Mesenchymal stem cell (in vitro differentiated cells and primary cell): Measurements from ENCODE around the gene ACTA2.

ENCODE experiments used
- DNase-seq: peaks from one replicate; pipeline ENCODE4 v3.0.0-alpha.2; 2013
- H2AFZ ChIP-seq: one replicate; pipeline ENCODE4 v1.6.1; 2013; ENCODE audit warnings: low read depth, mild to moderate bottlenecking, control low read depth, inconsistent platforms, low read length, moderate library complexity
- H2AK5ac ChIP-seq: 2 replicates; pipeline ENCODE4 v1.6.1; 2013; ENCODE audit warnings: low read length, moderate library complexity, mild to moderate bottlenecking, inconsistent platforms; ENCODE audit not compliant: severe bottlenecking
- H2BK120ac ChIP-seq: one replicate; pipeline ENCODE4 v1.6.1; 2013; ENCODE audit warnings: low read depth, mild to moderate bottlenecking, inconsistent platforms, low read length, moderate library complexity
- H2BK12ac ChIP-seq, 2 experiments: one replicate each; pipeline ENCODE4 v1.6.1; 2013; ENCODE audit warnings: inconsistent platforms in 2 of 2, low read length in 2 of 2, mild to moderate bottlenecking in 2 of 2, moderate library complexity in 2 of 2, control low read depth in 1 of 2
- H2BK15ac ChIP-seq: one replicate; pipeline ENCODE4 v1.6.1; 2013; ENCODE audit warnings: mild to moderate bottlenecking, low read depth, inconsistent platforms; ENCODE audit not compliant: poor library complexity, severe bottlenecking
- H2BK5ac ChIP-seq: 2 replicates; pipeline ENCODE4 v1.6.1; 2013; ENCODE audit warnings: low read depth, mild to moderate bottlenecking, low read length, control low read depth, inconsistent platforms; ENCODE audit not compliant: poor library complexity, severe bottlenecking
- H3K14ac ChIP-seq, 2 experiments: one replicate each; pipeline ENCODE4 v1.6.1; 2013; ENCODE audit warnings: inconsistent platforms in 2 of 2, low read length in 2 of 2, control low read depth in 1 of 2, mild to moderate bottlenecking in 1 of 2, moderate library complexity in 1 of 2
- H3K18ac ChIP-seq, 2 experiments: one replicate each; pipeline ENCODE4 v1.6.1; 2013; ENCODE audit warnings: inconsistent platforms in 2 of 2, low read length in 2 of 2, control low read depth in 1 of 2, low read depth in 1 of 2, mild to moderate bottlenecking in 1 of 2
- H3K23ac ChIP-seq, 2 experiments: one replicate each; pipeline ENCODE4 v1.6.1; 2013; ENCODE audit warnings: inconsistent platforms in 2 of 2, low read length in 2 of 2, mild to moderate bottlenecking in 2 of 2, moderate library complexity in 2 of 2, control low read depth in 1 of 2
- H3K27ac ChIP-seq: 2 replicates; pipeline ENCODE4 v1.5.1; 2013; ENCODE audit warnings: mild to moderate bottlenecking, moderate library complexity, low read length, control low read depth, inconsistent platforms; ENCODE audit not compliant: poor library complexity, severe bottlenecking
- H3K27me3 ChIP-seq, 2 experiments: 2 replicates each; pipeline versions ENCODE4 v1.6.1 to v1.7.0; 2013; ENCODE audit warnings: low read length in 2 of 2, mild to moderate bottlenecking in 2 of 2, moderate library complexity in 2 of 2, control low read depth in 1 of 2, inconsistent platforms in 1 of 2; ENCODE audit not compliant: control insufficient read depth in 1 of 2, insufficient read depth in 1 of 2
- H3K36me3 ChIP-seq, 2 experiments: 2 replicates each; pipeline versions ENCODE4 v1.6.1 to v1.7.0; 2013; ENCODE audit warnings: low read length in 2 of 2, control low read depth in 1 of 2, inconsistent platforms in 1 of 2, low read depth in 1 of 2, mild to moderate bottlenecking in 1 of 2; ENCODE audit not compliant: insufficient read depth in 2 of 2, control insufficient read depth in 1 of 2
- H3K4ac ChIP-seq, 2 experiments: one replicate each; pipeline ENCODE4 v1.6.1; 2013; ENCODE audit warnings: inconsistent platforms in 2 of 2, low read length in 2 of 2, mild to moderate bottlenecking in 2 of 2, moderate library complexity in 2 of 2, control low read depth in 1 of 2, low read depth in 1 of 2
- H3K4me1 ChIP-seq: 2 replicates; pipeline ENCODE4 v1.6.1; 2013; ENCODE audit warnings: low read depth, low read length, control low read depth; ENCODE audit not compliant: control insufficient read depth, insufficient read depth
- H3K4me2 ChIP-seq: 2 replicates; pipeline ENCODE4 v1.6.1; 2013; ENCODE audit warnings: low read length, mild to moderate bottlenecking, inconsistent platforms; ENCODE audit not compliant: poor library complexity, severe bottlenecking
- H3K4me3 ChIP-seq, 2 experiments: 2 replicates each; pipeline versions ENCODE4 v1.5.1 to v1.7.0; 2013; ENCODE audit warnings: low read length in 2 of 2, mild to moderate bottlenecking in 2 of 2, control low read depth in 1 of 2, low read depth in 1 of 2; ENCODE audit not compliant: insufficient read depth in 1 of 2
- H3K79me1 ChIP-seq: replicated peaks from 2 replicates; pipeline ENCODE4 v1.6.1; 2013; ENCODE audit warnings: mild to moderate bottlenecking, control low read depth, low read length, inconsistent platforms; ENCODE audit not compliant: poor library complexity, severe bottlenecking
- H3K9ac ChIP-seq: 2 replicates; pipeline ENCODE4 v1.7.0; 2013; ENCODE audit warnings: mild to moderate bottlenecking, low read length, moderate library complexity
- H3K9me3 ChIP-seq: 2 replicates; pipeline ENCODE4 v1.7.0; 2013; ENCODE audit warnings: mild to moderate bottlenecking, low read length; ENCODE audit not compliant: control insufficient read depth
- H4K8ac ChIP-seq: one replicate; pipeline ENCODE4 v1.6.1; 2013; ENCODE audit warnings: inconsistent platforms, mild to moderate bottlenecking, low read length, moderate library complexity
- H4K91ac ChIP-seq: one replicate; pipeline ENCODE4 v1.6.1; 2013; ENCODE audit warnings: mild to moderate bottlenecking, low read length, inconsistent platforms
- WGBS: methylation state at CpG from one replicate; pipeline ENCODE4 v1.1.7; 2013; ENCODE audit warnings: mixed read lengths; 5-methylcytosine and 5-hydroxymethylcytosine counted together

Gene ACTA2

DNA sequence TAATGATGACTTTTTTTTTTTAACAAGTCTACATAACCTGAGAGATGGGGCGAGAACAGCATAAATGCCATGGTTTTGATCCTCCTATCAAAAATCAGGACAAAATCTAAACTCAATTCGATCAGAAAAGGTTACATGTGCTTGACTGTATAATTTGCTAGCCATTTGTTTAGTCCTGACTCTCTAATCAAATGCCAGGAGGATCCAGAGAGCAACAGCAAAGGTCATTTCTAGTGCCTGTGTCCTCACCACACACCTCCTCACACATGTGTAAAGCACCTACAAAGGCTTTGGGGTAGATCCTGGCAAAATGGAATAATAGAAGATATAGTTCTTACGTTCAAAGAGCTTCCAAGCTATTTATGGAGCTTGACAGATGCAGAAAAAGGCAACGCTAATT, 27.0 kb upstream of the ACTA2 start:
- H3K4me3 ChIP-seq: no peak overlapping the region
- H3K4me2 ChIP-seq: no peak overlapping the region
- no peak overlapping the region for H4K91ac ChIP-seq
- no peak overlapping the region for H3K14ac ChIP-seq
- H3K79me1 ChIP-seq: peaks cover 7% of the 10 kb centered on the region
- H2BK5ac ChIP-seq: no peak overlapping the region
- 91% methylated on average over 4 of the region's 4 CpGs for WGBS
- no peaks in the 10 kb centered on the region for H3K9me3 ChIP-seq
- no peak overlapping the region for H3K9ac ChIP-seq
- H2AFZ ChIP-seq: no peak overlapping the region
- no peak overlapping the region for H4K8ac ChIP-seq
- H3K27ac ChIP-seq: no peak overlapping the region
- H2BK12ac ChIP-seq: no peak overlapping the region
- no peak overlapping the region for H3K23ac ChIP-seq
- H3K18ac ChIP-seq: no peak overlapping the region
- DNase-seq: no peak
- H3K4ac ChIP-seq: no peak overlapping the region
- peaks cover 8% of the 10 kb centered on the region for H3K4me1 ChIP-seq
- peaks cover 0 to 26% of the 10 kb centered on the region in 2 experiments for H3K36me3 ChIP-seq
- no peak overlapping the region for H2AK5ac ChIP-seq
- H3K27me3 ChIP-seq: no peaks in the 10 kb centered on the region
- no peak overlapping the region for H2BK120ac ChIP-seq
- no peak overlapping the region for H2BK15ac ChIP-seq

DNA sequence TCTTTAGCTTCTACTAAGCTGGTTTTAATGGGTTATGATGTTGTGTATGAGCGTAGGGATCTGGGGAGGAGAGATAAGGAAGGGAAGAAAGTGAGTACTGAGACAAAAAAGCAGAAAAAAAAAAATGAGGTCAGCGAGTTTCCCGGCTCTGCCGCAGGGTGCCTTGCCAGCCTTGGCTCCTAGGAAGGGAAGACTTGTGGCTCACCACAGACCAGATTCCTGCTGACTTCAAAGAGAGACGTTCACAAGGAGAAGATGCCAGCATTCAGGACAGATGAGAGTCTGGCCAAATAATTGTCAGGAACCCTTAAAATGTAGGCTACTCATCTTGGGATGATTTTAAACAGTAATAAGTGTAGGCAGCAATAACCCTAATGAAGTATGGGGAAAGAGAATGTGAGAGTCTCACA, 26.6 kb upstream of the ACTA2 start:
- peak overlapping the region; percentile 74 for H3K9ac ChIP-seq
- no peak overlapping the region for H3K4ac ChIP-seq
- no peak overlapping the region for H4K91ac ChIP-seq
- no peak overlapping the region for H3K4me2 ChIP-seq
- peaks cover 5% of the 10 kb centered on the region for H3K79me1 ChIP-seq
- no peak overlapping the region for H2BK12ac ChIP-seq
- peaks cover 8% of the 10 kb centered on the region for H3K4me1 ChIP-seq
- peak; percentile 59 for DNase-seq
- no peak overlapping the region for H2AFZ ChIP-seq
- no peaks in the 10 kb centered on the region for H3K27me3 ChIP-seq
- H2BK15ac ChIP-seq: no peak overlapping the region
- no peak overlapping the region for H3K4me3 ChIP-seq
- H3K18ac ChIP-seq: no peak overlapping the region
- H3K9me3 ChIP-seq: no peaks in the 10 kb centered on the region
- WGBS: 45% methylated on average over 5 of the region's 5 CpGs
- no peak overlapping the region for H4K8ac ChIP-seq
- H3K27ac ChIP-seq: no peak overlapping the region
- no peak overlapping the region for H3K23ac ChIP-seq
- no peak overlapping the region for H2BK120ac ChIP-seq
- peaks cover 0 to 22% of the 10 kb centered on the region in 2 experiments for H3K36me3 ChIP-seq
- H2BK5ac ChIP-seq: no peak overlapping the region
- no peak overlapping the region for H3K14ac ChIP-seq
- H2AK5ac ChIP-seq: no peak overlapping the region

DNA sequence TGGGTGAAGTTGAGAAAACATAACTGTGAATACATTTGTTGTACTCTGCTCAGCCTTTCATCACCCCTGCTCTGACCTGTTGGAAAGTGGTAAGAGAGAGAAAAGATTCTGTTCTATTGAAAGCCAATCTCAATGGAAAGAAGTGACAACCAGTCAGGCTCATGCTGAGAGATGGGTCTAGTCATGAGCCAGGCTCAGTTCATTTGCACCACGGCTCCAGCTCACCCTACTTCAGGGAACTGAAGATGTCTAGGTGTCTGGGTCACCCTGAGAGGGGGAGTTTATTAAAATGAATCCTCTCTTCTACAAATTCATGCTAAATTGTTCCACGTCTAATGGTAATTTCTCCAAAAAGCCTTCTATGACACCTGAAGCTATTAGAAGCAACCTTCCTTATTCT, 25.9 kb upstream of the ACTA2 start:
- no peak overlapping the region for H2AFZ ChIP-seq
- peaks cover 11% of the 10 kb centered on the region for H3K4me1 ChIP-seq
- no peaks in the 10 kb centered on the region for H3K9me3 ChIP-seq
- no peak overlapping the region for H3K4ac ChIP-seq
- no peak overlapping the region for H3K4me2 ChIP-seq
- H3K27me3 ChIP-seq: no peaks in the 10 kb centered on the region
- WGBS: 100% methylated on average over 1 of the region's 2 CpGs
- peak overlapping the region; percentile 74 for H3K9ac ChIP-seq
- no peak overlapping the region for H2BK15ac ChIP-seq
- no peak for DNase-seq
- no peak overlapping the region for H3K23ac ChIP-seq
- no peak overlapping the region for H2BK120ac ChIP-seq
- H3K36me3 ChIP-seq: peaks cover 0 to 16% of the 10 kb centered on the region in 2 experiments
- H3K79me1 ChIP-seq: peaks cover 9% of the 10 kb centered on the region
- no peak overlapping the region for H2BK12ac ChIP-seq
- no peak overlapping the region for H3K4me3 ChIP-seq
- no peak overlapping the region for H2BK5ac ChIP-seq
- no peak overlapping the region for H4K8ac ChIP-seq
- H2AK5ac ChIP-seq: peak overlapping the region; percentile 78
- no peak overlapping the region for H3K27ac ChIP-seq
- H3K18ac ChIP-seq: no peak overlapping the region
- H4K91ac ChIP-seq: no peak overlapping the region
- no peak overlapping the region for H3K14ac ChIP-seq

DNA sequence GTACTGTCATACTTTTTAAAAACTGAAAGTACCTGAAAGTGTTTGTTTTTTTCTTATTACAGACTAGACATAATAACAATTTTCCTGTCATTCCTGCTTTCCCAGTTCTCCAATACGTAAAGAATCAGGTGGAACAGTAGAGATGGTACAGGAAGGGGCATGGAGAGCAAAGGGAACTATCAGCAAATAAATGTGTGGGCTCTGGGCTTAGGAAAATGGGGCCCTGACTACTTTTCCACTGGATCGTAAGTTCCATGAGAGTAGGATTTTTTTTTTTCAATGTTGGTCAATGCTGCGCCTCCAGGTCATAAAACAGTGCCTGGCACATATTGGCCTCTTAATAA, 22.8 kb upstream of the ACTA2 start:
- H3K18ac ChIP-seq: no peak overlapping the region
- no peak overlapping the region for H2BK12ac ChIP-seq
- H2BK120ac ChIP-seq: no peak overlapping the region
- peak overlapping the region in 1 of 2 experiments; percentile 78 for H3K4me3 ChIP-seq
- H4K8ac ChIP-seq: no peak overlapping the region
- H2BK5ac ChIP-seq: no peak overlapping the region
- no peaks in the 10 kb centered on the region for H3K9me3 ChIP-seq
- H3K23ac ChIP-seq: no peak overlapping the region
- peaks cover 7% of the 10 kb centered on the region for H3K4me1 ChIP-seq
- H3K27ac ChIP-seq: peak overlapping the region; percentile 10
- H3K27me3 ChIP-seq: no peaks in the 10 kb centered on the region
- H3K36me3 ChIP-seq: no peaks in the 10 kb centered on the region
- WGBS: 99% methylated on average over 3 of the region's 3 CpGs
- H2AFZ ChIP-seq: no peak overlapping the region
- H4K91ac ChIP-seq: no peak overlapping the region
- no peak overlapping the region for H2BK15ac ChIP-seq
- no peak overlapping the region for H3K4me2 ChIP-seq
- no peak for DNase-seq
- peak overlapping the region; percentile 8 for H2AK5ac ChIP-seq
- peaks cover 14% of the 10 kb centered on the region for H3K79me1 ChIP-seq
- H3K4ac ChIP-seq: peak overlapping the region in 1 of 2 experiments; percentile 58
- no peak overlapping the region for H3K14ac ChIP-seq
- H3K9ac ChIP-seq: peak overlapping the region; percentile 90
